GM18861 (cell line): ENCODE data around the gene CDH3.

Source experiments
- ATAC-seq: cut with Tn5 transposase; IDR thresholded peaks from one replicate; pipeline ENCODE4 v1.9.1; 2021; ENCODE audit not compliant: unreplicated experiment

CDH3 gene

GRCh38 chr16:68651136-68651535 is 6.0 kb downstream of the CDH3 start:
- no peak for ATAC-seq

- ATAC-seq = no peak
These were observed 7.5 kb downstream of the CDH3 start for GRCh38 chr16:68652659-68653058.

- ATAC-seq = no peak
These were observed 10.7 kb downstream of the CDH3 start for GRCh38 chr16:68655806-68656205.

- ATAC-seq = no peak
These were observed 11.6 kb downstream of the CDH3 start for GRCh38 chr16:68656751-68657150.

- no peak for ATAC-seq
These were observed 13.3 kb downstream of the CDH3 start for GRCh38 chr16:68658341-68658973.

GRCh38 chr16:68658974-68659360 is 13.9 kb downstream of the CDH3 start:
- no peak for ATAC-seq

- no peak for ATAC-seq
These were observed 14.6 kb downstream of the CDH3 start for GRCh38 chr16:68659412-68660358.

- no peak for ATAC-seq
These were observed 15.3 kb downstream of the CDH3 start for GRCh38 chr16:68660359-68660795.

GRCh38 chr16:68662035-68662434 is 16.9 kb downstream of the CDH3 start:
- ATAC-seq = no peak

- no peak for ATAC-seq
These were observed 19.2 kb downstream of the CDH3 start for GRCh38 chr16:68664297-68664696.

- no peak for ATAC-seq
These were observed 20.4 kb downstream of the CDH3 start for GRCh38 chr16:68665501-68665900.

GRCh38 chr16:68668266-68668665 is 23.2 kb downstream of the CDH3 start:
- no peak for ATAC-seq

- ATAC-seq = no peak
These were observed 31.2 kb downstream of the CDH3 start for GRCh38 chr16:68676113-68676860.

GRCh38 chr16:68681038-68681437 is 35.9 kb downstream of the CDH3 start:
- ATAC-seq = no peak

- no peak for ATAC-seq
These were observed 40.8 kb downstream of the CDH3 start for GRCh38 chr16:68685685-68686478.

GRCh38 chr16:68686905-68687304 is 41.8 kb downstream of the CDH3 start:
- ATAC-seq = no peak

GRCh38 chr16:68689921-68690320 is 44.8 kb downstream of the CDH3 start:
- ATAC-seq = no peak

- no peak for ATAC-seq
These were observed 50.5 kb downstream of the CDH3 start for GRCh38 chr16:68695575-68695974.

GRCh38 chr16:68696514-68696913 is 51.4 kb downstream of the CDH3 start:
- no peak for ATAC-seq

GRCh38 chr16:68698091-68698490 is 53.0 kb downstream of the CDH3 start:
- ATAC-seq = no peak

GRCh38 chr16:68700120-68700519 is 55.0 kb downstream of the CDH3 start:
- no peak for ATAC-seq
